ENCODE data around the gene EPC2.

Gene EPC2

DNA sequence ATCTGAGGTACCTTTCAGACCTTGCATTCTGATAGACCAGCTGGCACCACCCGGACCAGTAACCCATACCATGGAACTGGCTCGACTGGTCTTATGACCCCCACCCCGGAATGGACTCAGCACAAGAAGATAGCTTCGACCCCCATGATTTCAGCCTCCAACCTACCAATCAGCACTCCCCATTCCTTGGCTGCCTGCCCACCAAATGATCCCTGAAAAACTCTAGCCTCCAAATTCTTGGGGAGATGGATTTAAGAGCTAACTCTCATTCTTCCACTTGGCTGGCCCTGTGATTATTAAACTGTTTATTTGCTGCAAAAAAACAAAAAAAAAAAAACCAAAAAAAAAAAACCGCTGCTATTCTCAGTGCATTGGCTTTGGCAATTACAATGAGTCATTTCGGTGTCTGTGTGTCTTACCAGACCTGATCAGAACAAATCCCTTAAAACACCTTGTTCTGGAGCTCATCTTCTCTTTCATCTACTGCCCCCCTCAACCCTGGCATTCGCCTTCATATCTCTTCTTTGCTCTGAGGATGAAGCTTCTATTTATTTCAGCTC, 170.4 kb downstream of the EPC2 start:
- no peak for DNase-seq

DNA sequence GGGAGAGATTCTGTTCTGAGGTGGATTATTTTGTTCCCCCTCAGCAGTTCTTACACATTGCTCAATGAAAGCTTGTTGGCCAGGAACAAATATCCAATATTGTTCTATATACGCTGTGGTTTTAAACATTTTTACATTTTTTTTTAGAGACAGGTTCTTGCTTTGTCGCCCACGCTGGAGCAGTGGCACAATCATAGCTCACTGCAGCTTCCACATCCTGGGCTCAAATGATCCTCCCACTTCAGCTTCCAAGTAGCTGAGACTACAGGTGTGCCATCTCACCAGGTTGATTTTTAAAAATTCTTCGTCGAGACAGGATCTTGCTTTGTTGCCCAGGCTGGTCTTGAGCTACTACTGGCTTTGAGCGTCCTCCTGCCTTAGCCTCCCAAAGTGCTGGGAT, 171.6 kb downstream of the EPC2 start:
- DNase-seq = no peak

DNA sequence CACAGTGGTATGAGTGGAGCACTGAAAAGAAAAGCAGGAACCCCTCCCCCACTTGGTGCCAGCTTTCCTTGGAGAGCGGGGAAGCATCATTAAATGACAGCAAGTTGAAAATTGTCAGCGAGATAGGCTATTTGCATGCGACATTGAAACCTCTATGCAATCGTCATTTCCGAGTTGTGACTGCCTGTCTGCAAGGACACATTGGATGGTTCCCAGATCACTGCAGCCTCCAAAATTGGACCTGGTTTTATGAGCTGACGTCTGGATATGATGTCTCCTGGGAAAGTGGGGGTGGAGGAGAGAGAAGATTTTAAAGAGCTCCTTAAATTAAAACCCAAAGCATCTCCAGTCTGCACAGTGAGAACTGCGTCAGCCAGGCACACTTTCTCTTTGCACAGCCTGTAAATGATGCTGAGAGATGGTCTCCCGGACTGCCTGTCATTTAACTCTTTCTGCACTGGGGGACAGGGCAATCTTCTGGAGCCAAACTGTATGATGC, 172.7 kb downstream of the EPC2 start:
- DNase-seq = no peak

DNA sequence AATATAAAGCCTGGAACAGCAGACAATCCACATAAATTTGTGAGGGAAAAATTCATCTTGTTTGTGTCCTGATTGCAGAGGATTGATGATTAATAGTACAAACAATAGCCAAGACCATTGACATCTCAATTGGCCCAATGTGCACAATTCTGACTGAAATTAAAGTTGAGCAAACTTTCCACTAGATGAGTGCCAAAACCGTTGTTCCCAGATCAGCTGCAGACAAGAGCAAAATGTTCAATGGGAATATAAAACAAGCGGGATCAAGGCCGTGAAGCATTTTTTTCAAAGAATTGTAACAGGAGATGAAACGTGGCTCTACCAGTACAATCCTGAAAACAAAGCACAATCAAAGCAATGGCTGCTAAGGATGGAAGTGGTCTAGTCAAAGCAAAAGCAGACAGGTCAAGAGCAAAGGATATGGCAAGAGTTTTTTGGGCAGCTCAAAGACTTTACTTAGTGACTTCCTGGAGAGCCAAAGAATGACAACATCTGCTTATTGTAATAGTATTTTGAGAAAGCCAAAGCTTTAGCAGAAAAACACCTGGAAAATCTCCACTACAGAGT, 174.6 kb downstream of the EPC2 start:
- DNase-seq = no peak

DNA sequence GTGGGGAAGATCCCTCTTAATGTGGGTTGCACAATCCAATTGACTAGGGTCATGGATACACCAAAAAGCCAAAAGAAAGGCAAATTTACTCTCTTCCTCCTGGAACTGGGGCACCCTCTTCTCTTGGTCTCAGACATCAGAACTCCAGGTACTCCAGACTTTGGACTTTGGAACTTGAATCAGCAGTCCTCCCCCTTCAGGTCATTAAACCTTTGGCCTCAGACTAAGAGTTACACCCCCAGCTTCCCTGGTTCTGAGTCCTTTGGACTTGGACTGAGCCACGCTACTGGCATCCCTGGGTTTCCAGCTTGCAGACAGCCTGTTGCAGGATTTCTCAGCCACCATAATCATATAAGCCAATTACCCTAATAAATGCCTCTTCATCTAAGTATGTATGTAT, 179.6 kb downstream of the EPC2 start:
- DNase-seq = no peak

DNA sequence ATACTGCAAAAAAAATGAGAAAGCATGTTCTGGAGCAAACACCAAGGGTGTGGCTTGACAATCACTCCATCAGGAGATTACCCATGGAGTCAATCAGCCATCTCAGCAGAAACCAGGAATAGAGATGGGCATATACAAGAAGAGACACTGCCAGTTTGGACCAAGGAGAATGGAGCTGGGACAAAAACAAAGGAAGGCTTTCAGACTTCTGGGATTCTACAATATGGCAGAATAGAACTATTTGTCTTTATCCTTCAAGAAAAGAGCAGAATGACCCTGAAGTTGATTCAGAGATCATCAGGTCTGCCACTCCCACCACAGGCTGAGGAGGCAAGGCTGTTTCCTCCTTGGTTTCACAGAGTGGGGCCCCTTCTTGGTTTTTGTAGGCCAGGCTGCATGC, 182.2 kb downstream of the EPC2 start:
- DNase-seq = no peak

DNA sequence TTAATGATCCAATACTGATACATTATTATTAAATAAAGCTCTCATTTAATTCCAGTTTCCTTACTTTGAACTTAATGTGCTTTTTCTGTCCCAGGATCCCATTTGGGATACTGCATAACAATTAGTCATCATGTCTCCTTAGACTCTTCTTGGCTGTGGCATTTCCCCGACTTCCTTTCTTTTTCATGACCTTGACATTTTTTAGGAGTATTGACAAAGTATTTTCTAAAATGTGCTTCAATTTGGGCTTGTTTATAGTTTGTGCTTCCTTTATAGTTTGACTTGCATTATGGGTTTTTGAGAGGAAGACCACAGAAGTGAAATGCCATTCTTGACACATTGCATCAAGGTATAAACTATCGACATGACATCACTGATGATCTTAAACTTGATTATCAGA, 184.4 kb downstream of the EPC2 start:
- no peak for DNase-seq

DNA sequence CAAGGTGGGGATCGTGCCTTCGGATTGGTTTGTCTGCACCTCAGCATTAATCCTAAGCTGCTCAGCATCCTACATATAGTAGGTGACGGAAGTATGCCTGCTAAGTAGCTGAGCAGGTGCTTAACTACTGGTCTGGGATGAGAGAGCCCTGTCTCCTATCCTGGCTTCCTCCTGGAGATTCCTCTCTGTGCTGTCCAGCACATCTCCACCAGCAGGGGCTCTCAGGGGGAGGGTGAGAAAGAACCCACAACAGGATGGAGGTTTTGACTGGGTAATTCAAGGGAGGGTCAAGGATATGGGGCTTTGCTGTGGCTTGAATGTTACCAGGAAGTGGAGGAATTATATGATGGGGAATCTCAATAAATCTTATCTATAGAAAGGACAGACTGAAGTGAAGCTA, 185.1 kb downstream of the EPC2 start:
- DNase-seq = no peak

DNA sequence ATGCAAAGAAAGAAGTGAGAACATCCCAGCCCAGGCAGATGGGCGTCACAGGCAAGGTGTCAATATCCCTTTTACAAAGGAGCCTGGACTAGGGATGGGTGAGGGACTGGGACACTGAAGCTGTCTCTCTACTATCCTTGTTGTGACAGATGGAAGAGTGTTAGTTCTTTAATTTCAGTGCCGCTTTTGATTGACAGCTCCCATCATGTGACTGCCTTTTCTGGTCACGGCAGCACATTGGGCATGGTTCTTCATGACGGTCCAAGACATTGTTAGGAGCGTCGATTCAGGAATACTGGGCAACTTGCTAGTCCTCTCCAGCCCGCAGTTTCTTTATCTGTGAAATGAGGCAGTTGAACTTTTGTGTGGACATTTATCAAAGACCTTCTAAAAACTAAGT, 188.1 kb downstream of the EPC2 start:
- no peak for DNase-seq

Measured in COR-L47 (cell line).